H9 (cell line): Measurements from ENCODE around the gene AP1S1. TPM values are rescaled to one million over a fixed set of nuclear protein-coding genes. Genes with fewer than 3 reads are reported as not detected.

ENCODE experiments used
- DNase-seq: peaks from one replicate; pipeline ENCODE4 v3.0.0-alpha.2; 2017
- H2AFZ ChIP-seq: one replicate; pipeline ENCODE4 v1.6.1; 2013; ENCODE audit warnings: mild to moderate bottlenecking, low read length, control low read depth, moderate library complexity
- H2AK5ac ChIP-seq: 2 replicates; pipeline ENCODE4 v1.6.1; 2013; ENCODE audit warnings: low read length, control low read depth, mixed read lengths; ENCODE audit not compliant: insufficient read length
- H2BK120ac ChIP-seq: one replicate; pipeline ENCODE4 v1.6.1; 2013; ENCODE audit warnings: low read depth, mild to moderate bottlenecking, low read length, control low read depth, inconsistent platforms; ENCODE audit not compliant: poor library complexity, severe bottlenecking
- H2BK12ac ChIP-seq: 2 replicates; pipeline ENCODE4 v1.6.1; 2013; ENCODE audit warnings: low read length, control low read depth, mixed read lengths, low read depth; ENCODE audit not compliant: insufficient read length
- H2BK15ac ChIP-seq: 2 replicates; pipeline ENCODE4 v1.6.1; 2013; ENCODE audit warnings: low read depth, low read length, control low read depth
- H2BK20ac ChIP-seq: one replicate; pipeline ENCODE4 v1.6.1; 2013; ENCODE audit warnings: low read depth, mild to moderate bottlenecking, low read length, control low read depth, inconsistent platforms; ENCODE audit not compliant: poor library complexity, severe bottlenecking
- H2BK5ac ChIP-seq: 2 replicates; pipeline ENCODE4 v1.6.1; 2013; ENCODE audit warnings: low read length, control low read depth, mixed read lengths; ENCODE audit not compliant: insufficient read length
- H3K14ac ChIP-seq: 2 replicates; pipeline ENCODE4 v1.6.1; 2013; ENCODE audit warnings: low read length, control low read depth; ENCODE audit not compliant: insufficient read depth
- H3K18ac ChIP-seq: 2 replicates; pipeline ENCODE4 v1.6.1; 2013; ENCODE audit warnings: low read depth, mild to moderate bottlenecking, mixed read lengths, low read length, control low read depth; ENCODE audit not compliant: insufficient read length
- H3K23ac ChIP-seq: 2 replicates; pipeline ENCODE4 v1.6.1; 2013; ENCODE audit warnings: low read length, control low read depth, mixed read lengths, low read depth; ENCODE audit not compliant: insufficient read length
- H3K23me2 ChIP-seq: 2 replicates; pipeline ENCODE4 v1.6.1; 2013; ENCODE audit warnings: low read depth, mild to moderate bottlenecking, mixed read lengths, low read length, control low read depth; ENCODE audit not compliant: insufficient read length, poor library complexity, severe bottlenecking
- H3K27ac ChIP-seq: 2 replicates; pipeline ENCODE4 v1.5.1; 2013; ENCODE audit warnings: low read length, control low read depth, mixed read lengths, low read depth; ENCODE audit not compliant: insufficient read length
- H3K27me3 ChIP-seq: 2 replicates; pipeline ENCODE4 v1.6.1; 2013; ENCODE audit warnings: low read length, control low read depth, inconsistent platforms; ENCODE audit not compliant: insufficient read depth
- H3K4ac ChIP-seq: 2 replicates; pipeline ENCODE4 v1.6.1; 2013; ENCODE audit warnings: low read depth, mild to moderate bottlenecking, control low read depth, inconsistent platforms, low read length, moderate library complexity
- H3K4me1 ChIP-seq: 2 replicates; pipeline ENCODE4 v1.6.1; 2013; ENCODE audit warnings: low read length, control low read depth, inconsistent platforms; ENCODE audit not compliant: insufficient read depth
- H3K4me2 ChIP-seq: 2 replicates; pipeline ENCODE4 v1.6.1; 2013; ENCODE audit warnings: low read length, control low read depth, mixed read lengths; ENCODE audit not compliant: insufficient read length, insufficient read depth
- H3K56ac ChIP-seq: 2 replicates; pipeline ENCODE4 v1.6.1; 2013; ENCODE audit warnings: low read depth, mild to moderate bottlenecking, mixed read lengths, low read length, control low read depth; ENCODE audit not compliant: insufficient read length
- H3K79me1 ChIP-seq: 2 replicates; pipeline ENCODE4 v1.6.1; 2013; ENCODE audit warnings: low read depth, mild to moderate bottlenecking, moderate library complexity, low read length, control low read depth, inconsistent platforms; ENCODE audit not compliant: insufficient read depth, poor library complexity, severe bottlenecking
- H3K79me2 ChIP-seq: 2 replicates; pipeline ENCODE4 v1.6.1; 2013; ENCODE audit warnings: low read length, control low read depth, inconsistent platforms; ENCODE audit not compliant: insufficient read depth
- H3K9ac ChIP-seq: 2 replicates; pipeline ENCODE4 v1.6.1; 2013; ENCODE audit warnings: low read length, control low read depth, mixed read lengths; ENCODE audit not compliant: insufficient read length; ENCODE audit errors: extremely low read depth
- H3K9me3 ChIP-seq: one replicate; pipeline ENCODE4 v1.6.1; 2013; ENCODE audit warnings: low read depth, low read length, inconsistent platforms; ENCODE audit not compliant: control insufficient read depth
- H3T11ph ChIP-seq: one replicate; pipeline ENCODE4 v1.6.1; 2013; ENCODE audit warnings: mild to moderate bottlenecking, low read length, control low read depth, inconsistent platforms
- H4K20me1 ChIP-seq: one replicate; pipeline ENCODE4 v1.6.1; 2013; ENCODE audit not compliant: control insufficient read depth, insufficient read length, insufficient read depth
- H4K5ac ChIP-seq: 2 replicates; pipeline ENCODE4 v1.6.1; 2013; ENCODE audit warnings: low read depth, mild to moderate bottlenecking, mixed read lengths, low read length, control low read depth; ENCODE audit not compliant: insufficient read length
- H4K8ac ChIP-seq: replicated peaks from 2 replicates; pipeline ENCODE4 v1.6.1; 2013; ENCODE audit warnings: low read length, control low read depth, mixed read lengths, low read depth; ENCODE audit not compliant: insufficient read length
- H4K91ac ChIP-seq: 2 replicates; pipeline ENCODE4 v1.6.1; 2013; ENCODE audit warnings: low read depth, mild to moderate bottlenecking, moderate library complexity, mixed read lengths, low read length, control low read depth; ENCODE audit not compliant: insufficient read length
- H3K27ac Mint-ChIP-seq, 3 experiments: 2 replicates in 2 of 3; 3 replicates in 1 of 3; pipeline ENCODE4 v1.8.0; 2020 to 2021; ENCODE audit warnings: mixed read lengths in 3 of 3, mild to moderate bottlenecking in 1 of 3, moderate library complexity in 1 of 3
- H3K27me3 Mint-ChIP-seq: 2 replicates; pipeline ENCODE4 v1.8.0; 2021; ENCODE audit warnings: low read depth, mild to moderate bottlenecking, moderate library complexity, mixed read lengths
- H3K36me3 Mint-ChIP-seq, 3 experiments: 2 replicates in 2 of 3; 3 replicates in 1 of 3; pipeline ENCODE4 v1.8.0; 2020 to 2021; ENCODE audit warnings: low read depth in 3 of 3, mixed read lengths in 3 of 3; ENCODE audit not compliant: insufficient read depth in 1 of 3
- H3K4me1 Mint-ChIP-seq, 2 experiments: 2 replicates each; pipeline ENCODE4 v1.8.0; 2020; ENCODE audit warnings: mixed read lengths in 2 of 2
- H3K4me3 Mint-ChIP-seq, 2 experiments: 2 replicates in 1 of 2; 3 replicates in 1 of 2; pipeline ENCODE4 v1.8.0; 2020 to 2021; ENCODE audit warnings: mild to moderate bottlenecking in 2 of 2, mixed read lengths in 2 of 2, moderate library complexity in 1 of 2
- H3K9me3 Mint-ChIP-seq, 2 experiments: 2 replicates in 1 of 2; 3 replicates in 1 of 2; pipeline ENCODE4 v1.8.0; 2020; ENCODE audit warnings: mild to moderate bottlenecking in 2 of 2, mixed read lengths in 2 of 2, moderate library complexity in 1 of 2
- CTCF ChIP-seq: fragments of 200-600 bp; sonication (generic); conservative IDR thresholded peaks from 3 replicates; pipeline ENCODE4 v1.8.0; 2021; ENCODE audit warnings: antibody characterized with exemption, mild to moderate bottlenecking
- WGBS: extraction: QIAGEN DNeasy Blood & Tissue Kit; methylation state at CpG from one replicate; pipeline ENCODE4 v1.1.7; 2013; ENCODE audit warnings: missing lambda C conversion rate, low lambda C conversion rate, mixed read lengths; ENCODE audit not compliant: insufficient read length; ENCODE audit errors: extremely low coverage; 5-methylcytosine and 5-hydroxymethylcytosine counted together
- total RNA-seq: library from RNA; stranded (reverse); gene quantifications from 2 replicates; pipeline ENCODE4 v1.2.1, GENCODE V29; 2021

Gene AP1S1
- total RNA-seq, 1 experiment from 2014 or later, result 65.2 TPM

DNA sequence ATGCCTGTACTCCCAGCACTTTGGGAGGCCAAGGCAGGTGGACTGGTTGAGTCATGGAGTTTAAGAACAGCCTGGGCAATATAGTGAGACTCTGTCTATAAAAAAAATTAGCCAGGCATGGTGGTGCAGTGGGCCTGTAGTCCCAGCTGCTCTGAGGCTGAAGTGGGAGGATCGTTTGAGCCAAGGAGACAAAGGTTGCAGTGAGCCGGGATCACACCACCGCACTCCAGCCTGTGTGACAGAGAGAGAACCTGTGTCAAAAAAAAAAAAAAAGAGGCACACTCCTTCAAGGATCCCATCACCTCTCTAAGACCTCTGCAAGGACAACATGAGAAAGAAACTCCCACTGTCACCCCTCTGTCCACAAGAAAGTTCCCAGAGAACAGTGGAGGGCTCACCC, 21.4 kb downstream of the AP1S1 start:
- H3K27ac Mint-ChIP-seq, result no peak overlapping the region
- no peak for TF ChIP-seq CTCF
- H3K4ac ChIP-seq, result no peak overlapping the region
- no peak overlapping the region for H3K18ac ChIP-seq
- peaks cover 0 to 2% of the 10 kb centered on the region in 2 experiments; a peak in 2 of 5 replicates for H3K9me3 Mint-ChIP-seq
- no peak overlapping the region for H3K14ac ChIP-seq
- peak overlapping the region in 1 of 2 experiments; percentile 82; a peak in 2 of 5 replicates for H3K4me3 Mint-ChIP-seq
- H3K23ac ChIP-seq, result no peak overlapping the region
- no peak overlapping the region for H3K9ac ChIP-seq
- no peak overlapping the region for H4K8ac ChIP-seq
- no peak overlapping the region for H4K5ac ChIP-seq
- peaks cover 60% of the 10 kb centered on the region for H3K27me3 ChIP-seq
- H3K9me3 ChIP-seq, result no peaks in the 10 kb centered on the region
- DNase-seq, result no peak
- no peak overlapping the region for H2BK15ac ChIP-seq
- no CpG with 5 or more reads among the region's 3 CpGs for WGBS
- H3K27ac ChIP-seq, result no peak overlapping the region
- H3K4me1 Mint-ChIP-seq, result peaks cover 29 to 37% of the 10 kb centered on the region in 2 experiments
- H2BK120ac ChIP-seq, result no peak overlapping the region
- no peaks in the 10 kb centered on the region for H4K20me1 ChIP-seq
- no peaks in the 10 kb centered on the region for H3K36me3 Mint-ChIP-seq
- H3K23me2 ChIP-seq, result peaks cover 36% of the 10 kb centered on the region
- no peak overlapping the region for H2AK5ac ChIP-seq
- no peak overlapping the region for H2BK5ac ChIP-seq
- peaks cover 99% of the 10 kb centered on the region for H3K27me3 Mint-ChIP-seq
- H2BK20ac ChIP-seq, result no peak overlapping the region
- no peaks in the 10 kb centered on the region for H3K79me1 ChIP-seq
- no peak overlapping the region for H4K91ac ChIP-seq
- no peak overlapping the region for H3K56ac ChIP-seq
- H2AFZ ChIP-seq, result no peak overlapping the region
- no peak overlapping the region for H3K4me2 ChIP-seq
- no peaks in the 10 kb centered on the region for H3K79me2 ChIP-seq
- no peaks in the 10 kb centered on the region; the same call in 1 of the 2 replicates for H3K4me1 ChIP-seq
- H2BK12ac ChIP-seq, result no peak overlapping the region
- no peak overlapping the region for H3T11ph ChIP-seq
